Cardiac fibroblast (primary cell): ENCODE data around the gene GPR34.
A peak's percentile ranks its signal among the peaks of the same experiment; 100 is the strongest.

ENCODE experiments used
- DNase-seq, 2 donors: peaks; one replicate each; pipeline versions ENCODE4 v3.0.0 to v3.0.0-alpha.2; 2010; ENCODE audit warnings: low read depth in 2 of 2
- H3K4me3 ChIP-seq, 2 donors: replicated peaks in 1 of 2; 1 replicate in 1 of 2; 2 replicates in 1 of 2; pipeline ENCODE4 v1.5.1; 2011; ENCODE audit warnings: low read depth in 2 of 2, low read length in 2 of 2, mild to moderate bottlenecking in 2 of 2, moderate library complexity in 1 of 2
- CTCF ChIP-seq: IDR thresholded peaks from one replicate; pipeline ENCODE4 v1.5.1; 2011; ENCODE audit warnings: low read depth, mild to moderate bottlenecking, low read length, inconsistent platforms

The GPR34 gene

GRCh38 chrX:41692162-41692749, 3.5 kb downstream of the GPR34 start:
- DNase-seq = peak; percentile 89
- no peak for TF ChIP-seq CTCF
- H3K4me3 ChIP-seq = no peak overlapping the region

GRCh38 chrX:41693024-41693423, 4.3 kb downstream of the GPR34 start:
- no peak for TF ChIP-seq CTCF
- no peak overlapping the region for H3K4me3 ChIP-seq
- DNase-seq = no peak

GRCh38 chrX:41695426-41695825, 6.7 kb downstream of the GPR34 start:
- TF ChIP-seq CTCF = no peak
- peak in 1 of 2 donors; percentile 44 for DNase-seq
- H3K4me3 ChIP-seq = no peak overlapping the region

GRCh38 chrX:41703574-41704029, 14.8 kb downstream of the GPR34 start:
- no peak overlapping the region for H3K4me3 ChIP-seq
- DNase-seq = no peak
- no peak for TF ChIP-seq CTCF

GRCh38 chrX:41705042-41705441, 16.3 kb downstream of the GPR34 start:
- no peak overlapping the region for H3K4me3 ChIP-seq
- TF ChIP-seq CTCF = no peak
- no peak for DNase-seq

- no peak for DNase-seq
- no peak for TF ChIP-seq CTCF
- H3K4me3 ChIP-seq = no peak overlapping the region
These were observed 17.1 kb downstream of the GPR34 start for GRCh38 chrX:41705680-41706374.
